SU-DHL-6 (cell line): ENCODE data around the gene SNAPIN.

Experiments used
- EZH2phosphoT487 ChIP-seq: fragments of 200-600 bp; sonication (generic), shearing (Covaris generic); conservative IDR thresholded peaks from 2 replicates; pipeline ENCODE4 v1.6.1; 2018; ENCODE audit warnings: mild to moderate bottlenecking, antibody characterized with exemption, low read length, moderate library complexity, mixed read lengths
- TF ChIP-seq, protein P1 (sequence below): fragments of 200-600 bp; sonication (generic); IDR thresholded peaks from one replicate; pipeline ENCODE4 v1.5.1; 2017; ENCODE audit warnings: antibody characterized with exemption, mild to moderate bottlenecking, low read length, moderate library complexity; ENCODE audit not compliant: insufficient read depth, poor library complexity, severe bottlenecking

DNA sequence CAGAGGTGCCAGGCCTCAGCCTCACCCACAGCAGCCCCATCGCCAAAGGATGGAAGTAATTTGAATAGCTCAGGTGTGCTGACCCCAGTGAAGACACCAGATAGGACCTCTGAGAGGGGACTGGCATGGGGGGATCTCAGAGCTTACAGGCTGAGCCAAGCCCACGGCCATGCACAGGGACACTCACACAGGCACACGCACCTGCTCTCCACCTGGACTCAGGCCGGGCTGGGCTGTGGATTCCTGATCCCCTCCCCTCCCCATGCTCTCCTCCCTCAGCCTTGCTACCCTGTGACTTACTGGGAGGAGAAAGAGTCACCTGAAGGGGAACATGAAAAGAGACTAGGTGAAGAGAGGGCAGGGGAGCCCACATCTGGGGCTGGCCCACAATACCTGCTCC, 35.0 kb downstream of the SNAPIN start:
- TF ChIP-seq, protein P1, sequence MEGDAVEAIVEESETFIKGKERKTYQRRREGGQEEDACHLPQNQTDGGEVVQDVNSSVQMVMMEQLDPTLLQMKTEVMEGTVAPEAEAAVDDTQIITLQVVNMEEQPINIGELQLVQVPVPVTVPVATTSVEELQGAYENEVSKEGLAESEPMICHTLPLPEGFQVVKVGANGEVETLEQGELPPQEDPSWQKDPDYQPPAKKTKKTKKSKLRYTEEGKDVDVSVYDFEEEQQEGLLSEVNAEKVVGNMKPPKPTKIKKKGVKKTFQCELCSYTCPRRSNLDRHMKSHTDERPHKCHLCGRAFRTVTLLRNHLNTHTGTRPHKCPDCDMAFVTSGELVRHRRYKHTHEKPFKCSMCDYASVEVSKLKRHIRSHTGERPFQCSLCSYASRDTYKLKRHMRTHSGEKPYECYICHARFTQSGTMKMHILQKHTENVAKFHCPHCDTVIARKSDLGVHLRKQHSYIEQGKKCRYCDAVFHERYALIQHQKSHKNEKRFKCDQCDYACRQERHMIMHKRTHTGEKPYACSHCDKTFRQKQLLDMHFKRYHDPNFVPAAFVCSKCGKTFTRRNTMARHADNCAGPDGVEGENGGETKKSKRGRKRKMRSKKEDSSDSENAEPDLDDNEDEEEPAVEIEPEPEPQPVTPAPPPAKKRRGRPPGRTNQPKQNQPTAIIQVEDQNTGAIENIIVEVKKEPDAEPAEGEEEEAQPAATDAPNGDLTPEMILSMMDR = no peak
- no peak for TF ChIP-seq EZH2phosphoT487
